ENCODE data around the gene GTF2IRD1.

DNA sequence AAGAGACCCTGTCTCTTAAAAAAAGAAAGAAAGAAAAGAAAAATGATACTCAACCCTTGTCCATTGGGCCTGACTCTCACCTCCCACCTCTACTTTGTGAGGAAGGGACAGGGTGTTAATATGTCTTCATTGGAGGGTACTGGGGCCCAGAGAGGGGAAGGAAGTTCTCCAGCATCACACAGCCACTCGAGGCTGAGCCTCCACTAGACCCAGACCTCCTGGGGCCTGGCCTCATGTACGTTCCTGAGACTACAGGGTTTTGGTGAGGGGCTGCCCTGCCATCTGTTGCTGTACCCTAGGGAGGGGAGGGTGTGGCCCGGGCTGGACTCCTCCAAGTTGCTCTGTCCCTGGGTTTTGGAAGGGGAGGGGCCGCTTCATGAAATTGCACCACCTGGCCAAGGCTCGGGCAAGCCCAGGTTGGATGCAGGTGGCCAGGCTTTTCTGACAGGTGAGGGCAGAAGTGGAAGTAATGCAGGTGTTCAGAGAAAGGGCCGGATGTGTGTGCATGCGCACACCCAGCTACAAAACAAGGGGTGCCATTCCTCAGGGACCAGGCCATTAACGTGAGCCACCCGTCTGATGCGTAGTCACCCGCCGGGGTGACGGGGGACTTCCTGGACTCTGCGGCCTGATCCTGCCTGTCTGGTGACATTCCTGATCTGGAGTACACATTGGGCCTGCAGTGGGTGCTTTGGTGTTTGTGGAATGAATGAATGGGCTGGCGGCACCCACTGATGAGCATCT is 21.7 kb downstream of the GTF2IRD1 start:
- TF ChIP-seq, protein P1, sequence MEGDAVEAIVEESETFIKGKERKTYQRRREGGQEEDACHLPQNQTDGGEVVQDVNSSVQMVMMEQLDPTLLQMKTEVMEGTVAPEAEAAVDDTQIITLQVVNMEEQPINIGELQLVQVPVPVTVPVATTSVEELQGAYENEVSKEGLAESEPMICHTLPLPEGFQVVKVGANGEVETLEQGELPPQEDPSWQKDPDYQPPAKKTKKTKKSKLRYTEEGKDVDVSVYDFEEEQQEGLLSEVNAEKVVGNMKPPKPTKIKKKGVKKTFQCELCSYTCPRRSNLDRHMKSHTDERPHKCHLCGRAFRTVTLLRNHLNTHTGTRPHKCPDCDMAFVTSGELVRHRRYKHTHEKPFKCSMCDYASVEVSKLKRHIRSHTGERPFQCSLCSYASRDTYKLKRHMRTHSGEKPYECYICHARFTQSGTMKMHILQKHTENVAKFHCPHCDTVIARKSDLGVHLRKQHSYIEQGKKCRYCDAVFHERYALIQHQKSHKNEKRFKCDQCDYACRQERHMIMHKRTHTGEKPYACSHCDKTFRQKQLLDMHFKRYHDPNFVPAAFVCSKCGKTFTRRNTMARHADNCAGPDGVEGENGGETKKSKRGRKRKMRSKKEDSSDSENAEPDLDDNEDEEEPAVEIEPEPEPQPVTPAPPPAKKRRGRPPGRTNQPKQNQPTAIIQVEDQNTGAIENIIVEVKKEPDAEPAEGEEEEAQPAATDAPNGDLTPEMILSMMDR (IDR thresholded peaks at IDR 0.05; ENCODE audit: low read depth, low read length, poor library complexity, severe bottlenecking), result no peak
- TF ChIP-seq EZH2phosphoT487 (IDR thresholded peaks at IDR 0.05; ENCODE audit: borderline replicate concordance, low read length), result no peak

Measured in DOHH2 (cell line).